Measurements from ENCODE around the gene CASP8AP2. TPM values are rescaled to one million over a fixed set of nuclear protein-coding genes. Genes with fewer than 3 reads are reported as not detected.
"Not testable (repeated sequence)": the region's sequence is repeated elsewhere in the genome, so short reads cannot be mapped to it uniquely, and the experiment has no call there.

Gene CASP8AP2
- total RNA-seq, 1 donor from 2014 or later = 21.2 TPM

DNA sequence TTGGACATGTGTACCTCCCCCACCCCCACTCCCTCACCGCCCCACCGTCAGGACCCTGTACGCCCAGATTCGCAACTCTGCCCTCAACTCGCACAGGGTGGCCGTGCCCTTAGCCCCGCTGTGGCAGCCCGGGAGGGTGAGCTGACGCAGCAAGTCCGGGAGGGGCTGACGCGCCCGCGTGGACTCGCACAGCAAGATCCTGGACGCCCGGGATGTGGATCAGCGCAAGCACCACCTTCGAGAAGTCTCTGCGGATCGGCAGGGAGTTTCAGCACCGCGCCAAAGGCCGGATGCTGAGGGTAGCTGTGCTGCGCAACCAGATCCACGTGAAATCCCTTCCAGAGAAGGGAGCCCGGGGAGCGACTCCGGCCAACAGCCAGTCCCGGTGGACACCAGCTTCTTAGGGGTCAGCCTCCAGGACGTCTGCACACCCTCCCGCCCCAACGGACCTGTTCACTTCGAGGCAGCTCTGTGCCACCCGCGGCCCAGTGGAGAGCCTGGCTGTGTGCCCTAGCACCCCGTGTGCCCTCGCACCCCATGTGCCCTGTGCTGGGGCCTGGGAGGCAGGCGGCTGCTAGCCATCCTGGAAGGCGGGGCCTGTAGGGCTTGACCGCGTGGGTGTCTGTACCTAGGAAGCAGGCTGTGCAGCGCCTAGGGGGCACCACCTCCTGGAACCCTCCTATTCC lies 57.9 kb downstream of the CASP8AP2 start:
- no peak for DNase-seq (ENCODE audit: low spot score)

DNA sequence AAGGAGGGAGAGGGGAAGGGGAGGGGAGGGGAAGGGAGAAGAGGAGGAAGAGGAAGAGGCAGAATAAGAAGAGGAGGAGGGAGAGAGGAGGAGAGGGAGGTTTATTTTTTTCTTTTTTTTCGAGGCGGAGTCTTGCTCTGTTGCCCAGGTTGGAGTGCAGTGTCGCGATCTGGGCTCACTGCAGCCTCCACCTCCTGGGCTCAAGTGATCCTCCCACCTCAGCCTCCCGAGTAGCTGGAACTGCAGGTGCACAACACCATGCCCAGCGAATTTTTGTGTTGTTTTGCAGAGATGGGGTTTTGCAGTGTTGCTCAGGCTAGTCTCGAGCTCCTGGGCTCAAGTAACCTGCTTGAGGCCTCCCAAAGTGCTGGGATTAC lies 58.4 kb downstream of the CASP8AP2 start:
- DNase-seq (ENCODE audit: low spot score) = no peak

DNA sequence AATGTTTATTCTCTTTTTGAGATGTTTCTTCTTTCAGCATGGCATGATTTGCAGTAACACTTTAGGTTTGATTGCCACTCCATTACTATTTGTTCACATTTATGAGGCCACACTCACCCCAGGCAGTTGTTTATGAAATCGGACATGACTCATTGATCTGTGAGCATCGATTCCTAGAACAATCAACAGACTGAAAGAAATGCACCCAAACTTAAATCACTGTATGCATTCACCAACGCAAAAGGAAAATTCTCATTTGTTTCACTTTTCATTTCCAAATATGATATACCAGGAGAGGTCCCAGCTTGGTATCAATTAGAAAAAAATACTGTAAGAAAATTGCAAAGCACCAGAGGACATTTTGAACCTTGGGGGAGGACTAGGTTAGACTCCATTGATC lies 59.2 kb downstream of the CASP8AP2 start:
- DNase-seq (ENCODE audit: low spot score) = no peak

- DNase-seq (ENCODE audit: low spot score) = not testable (repeated sequence)
Observed at GRCh38 chr6:89890845-89891528, 61.3 kb downstream of the CASP8AP2 start.

DNA sequence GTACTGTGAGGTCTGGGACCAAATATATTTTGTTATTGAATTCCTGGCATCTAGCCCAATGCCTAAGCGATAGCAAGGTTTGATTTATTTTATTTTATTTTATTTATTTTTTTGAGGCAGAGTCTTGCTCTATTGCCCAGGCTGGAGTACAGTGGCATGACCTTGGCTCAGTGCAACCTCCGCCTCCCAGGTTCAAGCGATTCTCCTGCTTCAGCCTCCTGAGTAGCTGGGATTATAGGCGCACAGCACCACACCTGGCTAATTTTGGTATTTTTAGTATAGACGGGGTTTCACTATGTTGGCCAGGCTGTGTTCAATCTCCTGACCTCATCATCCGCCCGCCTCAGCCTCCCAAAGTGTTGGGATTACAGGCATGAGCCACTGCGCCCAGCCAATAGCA lies 62.9 kb downstream of the CASP8AP2 start:
- not testable (repeated sequence) for DNase-seq (ENCODE audit: low spot score)

DNA sequence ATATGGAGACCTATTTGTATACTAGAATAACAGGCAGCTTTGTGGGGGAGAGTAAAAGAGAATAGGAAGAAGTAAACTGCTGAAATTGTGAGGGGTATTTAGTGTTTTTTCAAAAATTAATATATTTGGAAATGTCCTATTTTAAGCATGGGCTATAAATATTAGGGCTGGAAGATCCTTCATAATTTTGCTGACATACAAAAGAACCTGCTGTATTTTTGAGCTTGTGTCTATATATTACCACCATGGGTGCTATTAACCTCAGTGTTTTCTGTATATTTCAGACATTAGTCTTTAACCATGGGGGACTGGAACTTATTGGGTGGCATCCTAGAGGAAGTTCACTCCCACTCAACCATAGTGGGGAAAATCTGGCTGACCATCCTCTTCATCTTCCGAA lies 64.5 kb downstream of the CASP8AP2 start, which contains the start of gene GJA10:
Gene GJA10, plus strand, starts transcription at position 301 of the 400 bp plus-strand sequence. Its CDS starts 0 bp downstream, at position 301.
- no peak for DNase-seq (ENCODE audit: low spot score)

GRCh38 chr6:89895276-89895874 lies 65.7 kb downstream of the CASP8AP2 start:
- DNase-seq (ENCODE audit: low spot score) = peak; percentile 76

- not testable (repeated sequence) for DNase-seq (ENCODE audit: low spot score)
Observed at GRCh38 chr6:89910001-89910901, 80.6 kb downstream of the CASP8AP2 start.

DNA sequence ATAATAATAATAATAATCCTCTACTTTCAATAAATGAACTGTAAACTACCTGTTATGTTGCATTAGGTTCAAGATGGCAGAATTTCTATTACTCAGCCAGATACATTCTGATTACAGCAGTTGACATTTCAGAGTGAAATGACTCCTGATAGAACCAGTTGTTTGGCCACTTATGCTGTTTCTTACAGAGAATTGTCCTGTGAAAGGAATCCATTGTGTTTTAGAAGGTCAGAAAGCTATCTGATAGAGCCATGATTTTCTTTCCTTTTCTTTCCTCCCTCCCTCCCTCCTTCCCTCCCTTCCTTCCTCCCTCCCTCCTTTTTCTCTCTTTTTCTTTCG lies 81.2 kb downstream of the CASP8AP2 start:
- no peak for DNase-seq (ENCODE audit: low spot score)

GRCh38 chr6:89916136-89916920 lies 86.6 kb downstream of the CASP8AP2 start:
- DNase-seq (ENCODE audit: low spot score) = no peak

DNA sequence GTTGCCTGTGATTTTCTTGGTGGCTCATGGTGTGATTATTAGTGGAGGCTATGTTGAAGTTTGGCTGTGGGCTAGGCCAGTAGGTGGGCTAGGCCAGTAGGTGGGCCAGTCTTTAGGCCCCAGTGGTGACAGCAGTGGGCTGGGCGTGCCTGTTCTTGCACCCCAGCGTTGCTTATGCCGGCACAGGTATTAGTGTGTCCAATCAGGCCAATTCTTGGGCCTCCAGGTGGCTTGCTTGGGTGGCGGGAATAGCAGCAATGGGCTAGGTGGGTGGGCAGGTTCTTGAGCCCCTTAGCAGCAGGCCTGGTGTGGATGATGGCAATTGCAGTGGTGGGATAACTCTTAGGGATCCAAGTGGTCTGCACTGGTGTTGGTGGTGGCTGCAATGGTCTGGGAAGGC lies 87.5 kb downstream of the CASP8AP2 start:
- DNase-seq (ENCODE audit: low spot score) = no peak

- DNase-seq (ENCODE audit: low spot score) = no peak
Observed at GRCh38 chr6:89917801-89918366, 88.2 kb downstream of the CASP8AP2 start.

Other genes with a start within 250 kb of the CASP8AP2 start
- 19.3 TPM for gene LYRM2, start 191.1 kb upstream of the CASP8AP2 start, total RNA-seq (ENCODE audit: insufficient read depth, low replicate concordance)
- gene MDN1, start 10.1 kb upstream of the CASP8AP2 start, total RNA-seq (ENCODE audit: insufficient read depth, low replicate concordance) = 29.4 TPM
- gene GJA10, start 64.6 kb downstream of the CASP8AP2 start, total RNA-seq (ENCODE audit: insufficient read depth, low replicate concordance) = 1.7 TPM